Stomach (tissue), 4 donors: ENCODE data around the gene GSTO1.

Experiments
- CTCF ChIP-seq, 7 experiments: fragments of 450-650 bp in 4 of 7; fragments of 200-600 bp in 3 of 7; sonication (generic) in 3 of 7; IDR thresholded peaks; one replicate each; pipeline ENCODE4 v1.5.1; 2016 to 2019; ENCODE audit warnings: antibody characterized with exemption in 7 of 7, control low read depth in 2 of 7, mild to moderate bottlenecking in 1 of 7
- POLR2A ChIP-seq, 4 donors: fragments of 450-650 bp; IDR thresholded peaks; one replicate each; pipeline ENCODE4 v1.6.1; 2016; ENCODE audit warnings: antibody characterized with exemption in 4 of 4, control low read depth in 2 of 4, mild to moderate bottlenecking in 1 of 4, moderate library complexity in 1 of 4
- POLR2AphosphoS5 ChIP-seq, 3 donors: sonication (generic); formaldehyde crosslinking; IDR thresholded peaks; one replicate each; pipeline ENCODE4 v1.6.1; 2016; ENCODE audit warnings: antibody characterized with exemption in 3 of 3

DNA sequence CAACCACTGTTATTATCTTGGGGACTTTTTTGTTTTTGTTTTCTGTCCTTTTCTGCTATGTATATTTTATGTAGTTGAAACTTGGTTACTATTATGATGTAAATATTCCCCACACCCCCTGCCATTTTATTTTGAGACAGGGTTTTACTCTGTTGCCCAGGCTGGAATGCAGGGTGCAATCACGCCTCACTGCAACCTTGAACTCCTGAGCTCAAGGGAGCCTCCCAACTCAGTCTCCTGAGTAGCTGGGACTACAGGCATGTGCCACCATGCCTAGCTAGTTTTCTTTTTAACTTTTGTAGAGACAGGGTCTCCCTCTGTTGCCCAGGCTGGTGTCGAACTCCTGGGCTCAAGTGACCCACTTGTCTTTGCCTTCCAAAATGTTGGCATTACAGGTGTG, 32.2 kb downstream of the GSTO1 start:
- no peak for TF ChIP-seq POLR2AphosphoS5 (IDR thresholded peaks at IDR 0.05)
- no peak for TF ChIP-seq POLR2A (IDR thresholded peaks at IDR 0.05)
- TF ChIP-seq CTCF (IDR thresholded peaks at IDR 0.05), result no peak
